ENCODE measurements around the gene SPEN.
"Not testable (repeated sequence)": the region's sequence is repeated elsewhere in the genome, so short reads cannot be mapped to it uniquely, and the experiment has no call there.

The SPEN gene

GRCh38 chr1:15807121-15807520 lies 40.4 kb upstream of the SPEN start:
- Histone ChIP-seq H3K4me3 (ENCODE audit: low read length, poor library complexity, severe bottlenecking) (no peak overlapping the region), H3K4me2 (ENCODE audit: low read depth, low read length, poor library complexity, severe bottlenecking) (no peak overlapping the region), H3K4me1 (ENCODE audit: insufficient read depth, low read length, poor library complexity, severe bottlenecking) (no peaks in the 10 kb centered on the region), H3F3A (ENCODE audit: low read depth) (no peaks in the 10 kb centered on the region), H3K36me3 (ENCODE audit: insufficient read depth, low read length) (no peaks in the 10 kb centered on the region), H4K20me1 (ENCODE audit: insufficient read depth, low read length, poor library complexity, severe bottlenecking) (no peaks in the 10 kb centered on the region), H2AFZ (ENCODE audit: low read length) (no peak overlapping the region), H3K79me2 (ENCODE audit: insufficient read depth, low read length) (no peaks in the 10 kb centered on the region), H3K9me2 (replicated peaks; ENCODE audit: low read depth, low read length) (no peaks in the 10 kb centered on the region), H3K27me3 (ENCODE audit: insufficient read depth, low read length, poor library complexity, severe bottlenecking) (no peaks in the 10 kb centered on the region), H3K9me3 (ENCODE audit: insufficient read depth, low read depth, low read length) (no peaks in the 10 kb centered on the region), H3K9ac (ENCODE audit: low read depth, low read length, poor library complexity, severe bottlenecking) (no peak overlapping the region)
- TF ChIP-seq, protein P1, sequence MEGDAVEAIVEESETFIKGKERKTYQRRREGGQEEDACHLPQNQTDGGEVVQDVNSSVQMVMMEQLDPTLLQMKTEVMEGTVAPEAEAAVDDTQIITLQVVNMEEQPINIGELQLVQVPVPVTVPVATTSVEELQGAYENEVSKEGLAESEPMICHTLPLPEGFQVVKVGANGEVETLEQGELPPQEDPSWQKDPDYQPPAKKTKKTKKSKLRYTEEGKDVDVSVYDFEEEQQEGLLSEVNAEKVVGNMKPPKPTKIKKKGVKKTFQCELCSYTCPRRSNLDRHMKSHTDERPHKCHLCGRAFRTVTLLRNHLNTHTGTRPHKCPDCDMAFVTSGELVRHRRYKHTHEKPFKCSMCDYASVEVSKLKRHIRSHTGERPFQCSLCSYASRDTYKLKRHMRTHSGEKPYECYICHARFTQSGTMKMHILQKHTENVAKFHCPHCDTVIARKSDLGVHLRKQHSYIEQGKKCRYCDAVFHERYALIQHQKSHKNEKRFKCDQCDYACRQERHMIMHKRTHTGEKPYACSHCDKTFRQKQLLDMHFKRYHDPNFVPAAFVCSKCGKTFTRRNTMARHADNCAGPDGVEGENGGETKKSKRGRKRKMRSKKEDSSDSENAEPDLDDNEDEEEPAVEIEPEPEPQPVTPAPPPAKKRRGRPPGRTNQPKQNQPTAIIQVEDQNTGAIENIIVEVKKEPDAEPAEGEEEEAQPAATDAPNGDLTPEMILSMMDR (conservative IDR thresholded peaks at IDR 0.05; ENCODE audit: low read length), result no peak
- no peak for TF ChIP-seq EZH2phosphoT487 (IDR thresholded peaks at IDR 0.05; ENCODE audit: borderline replicate concordance)

GRCh38 chr1:15807549-15807948 lies 40.0 kb upstream of the SPEN start, which contains the start of gene UQCRHL:
Gene UQCRHL, minus strand, starts transcription at chr1:15807649. Its CDS starts 0 bp downstream, at chr1:15807649.
- not testable (repeated sequence) for H3K4me1 ChIP-seq (ENCODE audit: insufficient read depth, low read length, poor library complexity, severe bottlenecking); H2AFZ ChIP-seq (ENCODE audit: low read length); H3K79me2 ChIP-seq (ENCODE audit: insufficient read depth, low read length); H3F3A ChIP-seq (ENCODE audit: low read depth); H3K27me3 ChIP-seq (ENCODE audit: insufficient read depth, low read length, poor library complexity, severe bottlenecking); H3K9ac ChIP-seq (ENCODE audit: low read depth, low read length, poor library complexity, severe bottlenecking); H3K9me2 ChIP-seq (replicated peaks; ENCODE audit: low read depth, low read length); H3K9me3 ChIP-seq (ENCODE audit: insufficient read depth, low read depth, low read length); H4K20me1 ChIP-seq (ENCODE audit: insufficient read depth, low read length, poor library complexity, severe bottlenecking); H3K4me2 ChIP-seq (ENCODE audit: low read depth, low read length, poor library complexity, severe bottlenecking); H3K36me3 ChIP-seq (ENCODE audit: insufficient read depth, low read length); H3K4me3 ChIP-seq (ENCODE audit: low read length, poor library complexity, severe bottlenecking)

- Histone ChIP-seq H3K9me3 (ENCODE audit: insufficient read depth, low read depth, low read length) (no peaks in the 10 kb centered on the region), H3K36me3 (ENCODE audit: insufficient read depth, low read length) (no peaks in the 10 kb centered on the region), H3K27me3 (ENCODE audit: insufficient read depth, low read length, poor library complexity, severe bottlenecking) (no peaks in the 10 kb centered on the region), H3K9me2 (replicated peaks; ENCODE audit: low read depth, low read length) (no peaks in the 10 kb centered on the region), H3K9ac (ENCODE audit: low read depth, low read length, poor library complexity, severe bottlenecking) (no peak overlapping the region), H4K20me1 (ENCODE audit: insufficient read depth, low read length, poor library complexity, severe bottlenecking) (no peaks in the 10 kb centered on the region), H2AFZ (ENCODE audit: low read length) (no peak overlapping the region), H3F3A (ENCODE audit: low read depth) (no peaks in the 10 kb centered on the region), H3K4me2 (ENCODE audit: low read depth, low read length, poor library complexity, severe bottlenecking) (no peak overlapping the region), H3K4me3 (ENCODE audit: low read length, poor library complexity, severe bottlenecking) (no peak overlapping the region), H3K4me1 (ENCODE audit: insufficient read depth, low read length, poor library complexity, severe bottlenecking) (no peaks in the 10 kb centered on the region), H3K79me2 (ENCODE audit: insufficient read depth, low read length) (no peaks in the 10 kb centered on the region)
- no peak for TF ChIP-seq EZH2phosphoT487 (IDR thresholded peaks at IDR 0.05; ENCODE audit: borderline replicate concordance)
- TF ChIP-seq, protein P1 (conservative IDR thresholded peaks at IDR 0.05; ENCODE audit: low read length), result no peak
Observed at GRCh38 chr1:15808955-15809354, 38.6 kb upstream of the SPEN start.

DNA sequence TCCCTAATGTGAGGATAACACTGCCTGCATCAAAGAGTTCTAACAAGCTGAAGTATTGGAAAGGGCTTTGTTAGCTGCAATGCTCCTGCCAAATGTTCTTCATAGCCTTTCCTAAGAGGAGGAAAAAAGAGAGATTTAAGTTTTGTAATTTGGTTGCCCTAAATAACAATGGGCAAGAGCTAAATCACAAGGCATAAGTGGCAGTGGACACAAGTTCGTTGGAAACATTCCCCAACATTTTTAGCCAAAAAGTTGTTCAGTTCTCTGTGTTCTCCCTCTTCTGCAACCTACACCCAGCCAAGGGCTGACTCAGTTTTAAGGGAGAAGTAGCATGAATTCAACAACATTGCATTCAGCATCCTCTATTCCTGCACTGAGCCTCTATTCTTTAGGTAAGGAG lies 37.4 kb upstream of the SPEN start:
- no peak overlapping the region for H3K4me3 ChIP-seq (ENCODE audit: low read length, poor library complexity, severe bottlenecking)
- H3K9me3 ChIP-seq (ENCODE audit: insufficient read depth, low read depth, low read length), result no peaks in the 10 kb centered on the region
- H3F3A ChIP-seq (ENCODE audit: low read depth), result no peaks in the 10 kb centered on the region
- no peaks in the 10 kb centered on the region for H3K79me2 ChIP-seq (ENCODE audit: insufficient read depth, low read length)
- H3K9me2 ChIP-seq (replicated peaks; ENCODE audit: low read depth, low read length), result no peaks in the 10 kb centered on the region
- no peak overlapping the region for H2AFZ ChIP-seq (ENCODE audit: low read length)
- no peaks in the 10 kb centered on the region for H4K20me1 ChIP-seq (ENCODE audit: insufficient read depth, low read length, poor library complexity, severe bottlenecking)
- H3K4me2 ChIP-seq (ENCODE audit: low read depth, low read length, poor library complexity, severe bottlenecking), result no peak overlapping the region
- H3K9ac ChIP-seq (ENCODE audit: low read depth, low read length, poor library complexity, severe bottlenecking), result no peak overlapping the region
- H3K27me3 ChIP-seq (ENCODE audit: insufficient read depth, low read length, poor library complexity, severe bottlenecking), result no peaks in the 10 kb centered on the region
- H3K36me3 ChIP-seq (ENCODE audit: insufficient read depth, low read length), result no peaks in the 10 kb centered on the region
- H3K4me1 ChIP-seq (ENCODE audit: insufficient read depth, low read length, poor library complexity, severe bottlenecking), result no peaks in the 10 kb centered on the region
- TF ChIP-seq, protein P1 (conservative IDR thresholded peaks at IDR 0.05; ENCODE audit: low read length), result no peak
- TF ChIP-seq EZH2phosphoT487 (IDR thresholded peaks at IDR 0.05; ENCODE audit: borderline replicate concordance), result no peak
